Thymus (tissue), 11 donors: ENCODE results near the gene DHRS7B. TPM values are rescaled to one million over a fixed set of nuclear protein-coding genes. Genes with fewer than 3 reads are reported as not detected.

Source experiments
- DNase-seq, 9 donors: peaks; one replicate each; pipeline ENCODE4 v3.0.0-alpha.2; 2013; ENCODE audit warnings: low spot score in 9 of 9, low read depth in 6 of 9, missing footprints in 1 of 9
- H3K27ac ChIP-seq, 2 donors: one replicate each; pipeline ENCODE4 v1.5.1; 2013; ENCODE audit warnings: control low read depth in 1 of 2, low read depth in 1 of 2, low read length in 1 of 2, mild to moderate bottlenecking in 1 of 2, moderate library complexity in 1 of 2
- H3K27me3 ChIP-seq, 2 donors: one replicate each; pipeline ENCODE4 v1.5.1; 2013; ENCODE audit warnings: low read length in 1 of 2; ENCODE audit not compliant: control insufficient read depth in 2 of 2, insufficient read depth in 1 of 2
- H3K36me3 ChIP-seq, 2 donors: one replicate each; pipeline ENCODE4 v1.5.1; 2013; ENCODE audit warnings: low read length in 1 of 2, mild to moderate bottlenecking in 1 of 2, moderate library complexity in 1 of 2; ENCODE audit not compliant: control insufficient read depth in 2 of 2, insufficient read depth in 2 of 2
- H3K4me1 ChIP-seq, 2 donors: one replicate each; pipeline ENCODE4 v1.5.1; 2013; ENCODE audit warnings: low read length in 2 of 2; ENCODE audit not compliant: control insufficient read depth in 2 of 2, insufficient read depth in 2 of 2
- H3K4me3 ChIP-seq, 2 donors: one replicate each; pipeline ENCODE4 v1.5.1; 2013; ENCODE audit warnings: low read length in 2 of 2, control low read depth in 1 of 2, mild to moderate bottlenecking in 1 of 2
- H3K9me3 ChIP-seq, 2 donors: one replicate each; pipeline ENCODE4 v1.5.1; 2013; ENCODE audit warnings: low read length in 1 of 2, mild to moderate bottlenecking in 1 of 2; ENCODE audit not compliant: control insufficient read depth in 2 of 2, insufficient read depth in 1 of 2
- WGBS: extraction: QIAGEN DNeasy Blood & Tissue Kit; methylation state at CpG from one replicate; pipeline ENCODE4 v1.1.7; 2013; 5-methylcytosine and 5-hydroxymethylcytosine counted together
- polyA plus RNA-seq: library from polyadenylated mRNA; stranded (reverse); fragments of 200-250 nt; gene quantifications from one replicate; pipeline ENCODE4 v1.2.3, GENCODE V29; 2013
- total RNA-seq: library from RNA; stranded (reverse); fragments of 120-200 nt; gene quantifications from one replicate; pipeline ENCODE4 v1.2.4, GENCODE V29; 2013
- donor health status: healthy.

DHRS7B gene
- total and polyA plus RNA-seq, 2 donors, result 17.5 to 22.8 TPM

DNA sequence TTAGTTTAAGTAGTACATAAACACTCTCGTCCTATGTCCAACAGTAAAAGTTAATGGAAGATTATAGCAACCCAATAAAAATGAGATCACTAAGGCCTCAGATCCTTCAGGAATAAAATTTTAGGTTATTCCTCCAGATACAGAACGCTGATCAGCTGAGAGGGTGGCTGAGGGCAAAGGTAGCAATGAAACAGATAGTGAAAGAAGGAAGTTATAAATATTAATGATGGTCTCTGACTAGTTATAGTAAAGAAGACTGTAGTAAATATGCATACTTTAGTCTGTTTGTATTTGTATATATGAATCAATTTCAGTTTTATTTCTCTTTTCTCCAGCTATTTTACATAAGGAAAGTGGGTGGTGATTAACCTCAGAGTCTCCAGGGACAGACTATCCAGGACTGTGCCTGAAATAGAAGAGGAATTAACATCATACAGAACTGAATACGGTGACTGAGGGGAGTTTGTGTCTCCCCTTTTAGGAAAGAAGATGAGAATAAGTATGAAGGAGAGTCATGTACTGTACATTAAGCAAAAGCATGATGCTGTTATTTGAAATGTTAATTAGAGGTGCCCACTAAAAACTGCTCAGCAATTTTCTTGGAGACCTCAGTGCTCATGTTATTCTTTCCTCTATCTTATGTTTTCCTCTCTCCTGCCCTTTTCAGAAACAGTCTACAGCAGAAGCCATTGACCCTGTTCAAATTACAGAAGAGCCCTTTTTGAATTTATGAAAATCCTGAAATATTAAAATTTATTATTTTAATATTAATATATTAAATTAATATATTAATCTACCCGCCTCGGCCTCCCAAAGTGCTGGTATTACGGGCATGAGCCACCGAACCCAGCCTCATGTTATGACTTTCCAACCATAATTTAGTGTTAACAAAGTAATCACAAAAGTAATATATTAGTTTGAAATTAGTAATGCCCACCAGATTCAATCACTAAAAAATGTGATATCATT lies 36.5 kb upstream of the DHRS7B start:
- H3K36me3 ChIP-seq, result no peaks in the 10 kb centered on the region
- no peak overlapping the region for H3K4me3 ChIP-seq
- no peak for DNase-seq
- H3K27ac ChIP-seq, result no peak overlapping the region
- no peaks in the 10 kb centered on the region for H3K9me3 ChIP-seq
- H3K27me3 ChIP-seq, result no peaks in the 10 kb centered on the region
- H3K4me1 ChIP-seq, result no peaks in the 10 kb centered on the region
- 90% methylated on average over 7 of the region's 7 CpGs for WGBS

- Histone ChIP-seq H3K27ac (no peak overlapping the region), H3K4me3 (no peak overlapping the region), H3K4me1 (no peaks in the 10 kb centered on the region), H3K36me3 (no peaks in the 10 kb centered on the region), H3K9me3 (no peaks in the 10 kb centered on the region), H3K27me3 (no peaks in the 10 kb centered on the region)
- WGBS, result 74% methylated on average over 4 of the region's 4 CpGs
- DNase-seq, result no peak
These were observed 35.7 kb upstream of the DHRS7B start for GRCh38 chr17:21090902-21091618.

DNA sequence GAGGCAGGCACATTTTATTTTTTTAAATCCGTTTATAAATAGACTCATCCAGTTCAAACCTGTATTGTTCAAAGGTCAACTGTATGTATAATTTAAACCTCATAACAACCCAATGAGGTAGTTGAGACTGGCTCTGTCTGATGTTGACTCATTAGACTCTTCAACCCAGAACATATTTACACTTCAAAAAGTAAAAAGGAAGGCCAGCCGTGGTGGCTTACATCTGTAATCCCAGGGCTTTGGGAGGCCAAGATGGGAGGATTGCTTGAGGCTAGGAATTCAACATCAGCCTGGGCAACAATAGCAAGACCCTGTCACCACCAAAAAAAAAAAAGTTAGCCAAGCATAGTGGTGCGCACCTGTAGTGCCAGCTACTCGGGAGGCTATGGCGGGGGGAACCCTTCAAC lies 32.5 kb upstream of the DHRS7B start:
- Histone ChIP-seq H3K36me3 (no peaks in the 10 kb centered on the region), H3K9me3 (no peaks in the 10 kb centered on the region), H3K27ac (no peak overlapping the region), H3K4me1 (peaks cover 5 to 6% of the 10 kb centered on the region in 2 donors), H3K4me3 (no peak overlapping the region), H3K27me3 (no peaks in the 10 kb centered on the region)
- no peak for DNase-seq
- 95% methylated on average over 5 of the region's 5 CpGs for WGBS

DNA sequence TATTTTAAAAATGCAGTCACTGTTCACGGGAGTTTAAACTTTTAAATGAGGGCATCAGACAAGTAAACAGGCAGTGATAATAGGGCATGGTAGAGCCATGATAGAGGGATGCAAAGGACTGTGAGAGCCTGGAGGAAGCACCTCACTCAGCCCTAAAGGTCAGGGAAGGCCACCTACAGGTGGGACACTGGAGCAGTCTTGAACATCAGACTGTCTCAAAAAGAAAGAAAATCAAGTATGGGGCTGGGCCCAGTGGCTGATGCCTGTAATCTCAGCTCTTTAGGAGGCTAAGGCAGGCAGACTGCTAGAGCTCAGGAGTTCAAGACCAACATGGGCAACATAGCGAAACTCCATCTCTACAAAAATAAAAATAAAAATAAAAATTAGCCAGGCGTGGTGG lies 31.0 kb upstream of the DHRS7B start:
- Histone ChIP-seq H3K27me3 (no peaks in the 10 kb centered on the region), H3K9me3 (no peaks in the 10 kb centered on the region), H3K36me3 (no peaks in the 10 kb centered on the region), H3K4me3 (no peak overlapping the region), H3K4me1 (peaks cover 6 to 8% of the 10 kb centered on the region in 2 donors), H3K27ac (no peak overlapping the region)
- DNase-seq, result no peak
- 97% methylated on average over 3 of the region's 3 CpGs for WGBS

DNA sequence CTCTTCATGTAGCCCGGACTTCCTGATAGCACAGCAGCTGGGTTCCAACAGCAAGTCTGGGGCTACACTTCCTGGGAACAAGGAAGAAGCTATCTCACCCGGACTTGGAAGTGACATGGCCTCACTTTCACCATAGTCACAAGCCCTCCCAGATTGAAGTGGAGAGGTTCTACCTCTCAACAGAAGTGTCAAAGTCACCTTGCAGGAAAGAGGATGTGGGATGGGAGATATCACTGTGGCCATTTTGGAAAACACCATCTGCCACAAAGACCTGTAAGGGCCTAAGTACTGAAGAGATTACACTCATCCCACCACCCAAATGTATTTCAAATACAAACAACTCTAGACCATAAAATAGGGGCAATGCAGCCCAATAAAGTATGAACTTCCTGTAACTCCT lies 29.9 kb upstream of the DHRS7B start:
- H3K36me3 ChIP-seq, result no peaks in the 10 kb centered on the region
- no peaks in the 10 kb centered on the region for H3K9me3 ChIP-seq
- 93% methylated on average over 2 of the region's 2 CpGs for WGBS
- no peak for DNase-seq
- H3K4me1 ChIP-seq, result peaks cover 6 to 8% of the 10 kb centered on the region in 2 donors
- no peak overlapping the region for H3K27ac ChIP-seq
- no peaks in the 10 kb centered on the region for H3K27me3 ChIP-seq
- no peak overlapping the region for H3K4me3 ChIP-seq

DNA sequence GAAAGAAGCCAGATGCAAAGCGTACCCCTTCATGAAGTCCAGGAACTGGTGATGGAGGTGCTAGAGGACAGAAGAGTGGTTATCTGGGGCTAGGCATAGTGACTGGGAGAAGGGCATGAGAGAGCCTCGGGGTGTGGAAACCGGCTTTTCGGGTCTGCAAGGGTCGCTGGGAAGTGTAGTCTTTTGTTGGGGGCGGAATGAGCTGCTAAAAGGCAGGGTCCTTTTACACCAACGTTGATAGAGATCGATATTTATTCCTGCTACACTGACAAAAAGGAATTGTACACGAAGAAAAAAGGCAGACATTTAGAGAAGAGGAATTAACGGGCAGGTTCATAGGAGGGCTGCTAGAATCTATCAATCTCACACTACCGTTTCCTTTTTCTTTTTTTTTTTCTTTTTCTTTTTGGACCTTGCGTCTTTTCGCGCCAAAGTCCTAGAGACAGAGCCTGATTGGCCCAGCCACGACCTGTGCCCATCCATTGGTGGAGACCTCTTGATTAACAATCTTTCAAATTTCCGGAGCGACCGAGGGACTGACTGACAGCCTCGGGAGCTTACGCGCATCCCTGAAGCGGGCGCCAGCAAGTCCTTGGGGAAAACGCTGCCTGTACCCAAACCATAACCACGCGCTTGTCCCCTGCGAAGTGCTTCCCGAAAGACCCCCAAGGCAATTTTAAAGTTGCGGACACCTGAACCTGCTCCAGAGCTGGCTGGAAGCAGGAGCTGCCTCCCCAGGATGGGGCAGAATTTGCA lies 27.7 kb upstream of the DHRS7B start:
- Histone ChIP-seq H3K4me1 (peaks cover 6 to 8% of the 10 kb centered on the region in 2 donors), H3K27ac (peak overlapping the region in 1 of 2 donors; percentile 69)
- WGBS, result under 1% methylated on average over 29 of the region's 29 CpGs

DNA sequence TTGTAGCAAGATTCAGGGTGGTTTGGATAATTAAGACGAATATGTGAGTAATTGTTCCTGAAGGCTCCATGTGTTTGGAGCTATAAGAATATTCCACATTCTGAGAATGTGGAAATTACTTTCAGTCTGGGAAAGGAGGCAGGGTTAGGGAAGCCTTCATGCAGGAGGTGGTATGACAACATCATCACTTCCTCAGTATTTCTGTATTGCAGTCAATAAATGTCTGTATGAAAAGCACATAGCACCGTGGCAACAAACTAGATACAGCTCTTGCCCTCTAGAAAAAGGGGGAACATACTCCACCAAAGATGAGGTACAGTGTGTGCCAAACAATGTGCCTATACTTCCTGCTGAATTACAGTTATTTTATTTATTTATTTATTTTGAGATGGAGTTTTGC lies 26.1 kb upstream of the DHRS7B start:
- Histone ChIP-seq H3K27me3 (no peaks in the 10 kb centered on the region), H3K4me1 (peaks cover 6 to 8% of the 10 kb centered on the region in 2 donors), H3K4me3 (no peak overlapping the region), H3K9me3 (no peaks in the 10 kb centered on the region), H3K36me3 (no peaks in the 10 kb centered on the region), H3K27ac (no peak overlapping the region)
- no peak for DNase-seq
- 92% methylated on average over 2 of the region's 2 CpGs for WGBS

More for the DNA sequence above, 27.7 kb upstream of the DHRS7B start:
- Histone ChIP-seq H3K4me3 (peak overlapping the region; percentile 45 to 63), H3K36me3 (no peaks in the 10 kb centered on the region), H3K27me3 (no peaks in the 10 kb centered on the region), H3K9me3 (no peaks in the 10 kb centered on the region)
- DNase-seq, result peak; percentile 51 to 89 (median 64)

- no peak for DNase-seq
- H3K9me3 ChIP-seq, result no peaks in the 10 kb centered on the region
- WGBS, result 97% methylated on average over 7 of the region's 7 CpGs
These were observed 22.2 kb upstream of the DHRS7B start for GRCh38 chr17:21104608-21105007.

More at GRCh38 chr17:21104608-21105007, 22.2 kb upstream of the DHRS7B start:
- no peaks in the 10 kb centered on the region for H3K27me3 ChIP-seq
- no peak overlapping the region for H3K27ac ChIP-seq
- H3K4me3 ChIP-seq, result no peak overlapping the region
- H3K36me3 ChIP-seq, result no peaks in the 10 kb centered on the region
- peaks cover 0 to 4% of the 10 kb centered on the region in 2 donors for H3K4me1 ChIP-seq
